Renal cortical epithelial cell (primary cell): ENCODE measurements around the gene RXRA. TPM values are rescaled to one million over a fixed set of nuclear protein-coding genes. Genes with fewer than 3 reads are reported as not detected.

Source experiments
- DNase-seq: peaks from one replicate; pipeline ENCODE4 v3.0.0-alpha.2; 2011; ENCODE audit warnings: low read depth
- total RNA-seq: library from RNA; depleted of rRNA; stranded (reverse); fragments of >200 nt; gene quantifications from 2 replicates; pipeline ENCODE4 v1.2.3, GENCODE V29; 2014

The RXRA gene
- total RNA-seq, 1 donor from 2014 or later: 26.5 TPM

DNA sequence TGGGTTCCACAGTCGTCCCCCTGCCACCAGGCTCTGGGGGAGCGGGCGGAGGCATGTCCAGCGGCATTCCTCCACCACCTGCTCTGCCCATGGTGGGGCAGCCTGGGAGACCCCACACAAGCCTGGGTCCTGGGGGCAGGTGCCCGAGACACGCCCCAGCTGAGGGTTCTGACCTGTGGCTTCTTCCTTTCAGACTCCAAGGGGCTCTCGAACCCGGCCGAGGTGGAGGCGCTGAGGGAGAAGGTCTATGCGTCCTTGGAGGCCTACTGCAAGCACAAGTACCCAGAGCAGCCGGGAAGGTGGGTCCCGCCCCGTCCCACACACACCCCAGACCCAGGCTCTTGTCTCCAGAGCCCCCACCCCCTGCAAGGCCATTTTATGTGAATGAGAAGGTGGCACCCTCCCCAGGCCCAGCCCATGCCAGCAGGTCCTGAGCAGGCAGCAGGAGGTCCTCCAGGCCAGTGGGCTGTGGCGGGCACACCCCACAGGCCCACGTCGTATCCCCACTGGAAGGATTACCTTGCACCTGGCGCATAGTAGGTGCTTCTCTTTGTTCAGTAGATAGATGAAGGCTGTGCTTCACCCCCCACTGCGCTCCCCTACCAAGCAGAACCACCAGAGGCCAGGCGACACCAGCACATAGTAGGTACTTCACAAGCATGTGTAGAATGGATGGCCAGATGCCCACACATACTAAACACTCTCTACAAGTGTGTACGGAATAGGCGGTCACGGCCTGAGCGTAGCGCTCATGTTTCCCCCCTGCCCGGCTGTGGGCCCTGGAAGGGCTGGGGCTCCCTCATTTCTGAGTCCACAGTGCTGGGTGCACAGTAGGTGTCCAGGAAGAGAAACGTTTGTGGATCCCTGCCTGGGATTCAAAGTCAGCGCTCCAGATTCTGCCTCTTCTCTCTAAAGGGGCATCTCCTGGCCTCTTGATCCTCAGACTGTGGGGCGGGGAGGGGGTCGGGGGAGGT is 107.9 kb downstream of the RXRA start:
- no peak for DNase-seq

DNA sequence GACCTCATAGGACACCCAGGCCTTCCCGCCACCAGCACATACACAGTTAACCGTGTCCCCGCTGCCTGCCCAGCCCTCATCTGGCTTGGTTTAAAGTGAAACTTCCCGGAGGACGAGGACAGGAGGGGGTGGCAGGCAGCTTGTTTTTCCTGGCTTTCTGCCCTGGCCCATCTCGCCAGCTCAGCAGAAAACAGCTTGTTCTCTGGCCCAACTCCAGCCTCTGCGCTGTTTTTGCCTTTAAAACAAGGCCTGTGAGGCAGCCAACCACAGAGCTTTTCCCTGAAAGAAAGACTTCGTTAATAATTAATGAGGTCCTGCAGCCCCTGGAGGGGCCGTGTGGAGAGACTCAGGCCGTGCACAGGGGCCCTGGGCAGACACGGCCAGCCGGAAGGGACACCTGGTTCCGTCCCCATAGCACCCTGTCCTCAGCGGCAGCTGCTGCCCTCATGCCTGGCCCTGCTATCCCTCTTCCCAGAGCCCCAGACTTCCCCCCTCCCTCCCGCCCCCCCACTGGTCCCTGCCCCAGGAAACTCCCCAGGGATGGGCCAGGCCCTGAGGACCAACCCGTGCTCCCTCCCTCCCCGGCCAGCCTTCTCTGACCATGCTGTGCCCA is 108.7 kb downstream of the RXRA start:
- DNase-seq: peak; percentile 98

DNA sequence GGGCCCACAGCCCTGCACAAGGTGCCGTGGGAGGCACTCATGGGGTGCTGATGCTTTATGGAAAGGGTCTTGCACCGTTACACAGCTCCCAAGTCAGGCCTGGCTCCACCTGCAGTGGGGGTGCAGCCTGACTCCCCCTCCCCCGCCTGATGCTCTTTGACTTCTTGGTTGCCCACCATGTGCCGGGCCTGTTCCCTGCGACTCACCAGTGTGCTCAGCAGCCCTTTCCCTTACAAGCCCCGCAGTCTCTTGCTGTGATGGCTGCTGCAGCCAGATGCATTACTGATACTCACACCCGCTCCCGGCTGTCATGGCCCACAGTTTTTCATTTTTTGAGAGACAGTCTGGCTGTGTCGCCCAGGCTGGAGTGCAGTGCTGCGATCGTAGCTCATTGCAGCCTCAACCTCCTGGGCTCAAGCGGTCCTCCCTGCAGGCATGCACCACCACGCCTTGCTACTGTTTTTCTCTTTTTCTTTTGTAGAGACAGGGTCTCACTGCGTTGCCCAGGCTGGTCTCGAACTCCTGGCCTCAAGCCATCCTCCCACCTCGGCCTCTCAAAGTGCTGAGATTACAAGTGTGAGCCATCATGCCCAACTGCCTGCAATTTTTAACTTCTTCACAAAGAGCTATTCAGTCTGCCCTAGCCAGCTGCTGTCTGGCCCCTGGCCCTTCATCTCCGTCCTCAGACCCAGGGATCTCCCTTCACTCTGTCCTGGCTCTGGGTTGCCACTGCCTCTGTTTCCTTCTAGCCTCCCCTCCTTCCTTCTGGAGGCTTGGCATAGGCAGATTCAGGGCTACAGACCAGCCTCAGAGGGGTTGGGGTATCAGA is 109.5 kb downstream of the RXRA start:
- no peak for DNase-seq

DNA sequence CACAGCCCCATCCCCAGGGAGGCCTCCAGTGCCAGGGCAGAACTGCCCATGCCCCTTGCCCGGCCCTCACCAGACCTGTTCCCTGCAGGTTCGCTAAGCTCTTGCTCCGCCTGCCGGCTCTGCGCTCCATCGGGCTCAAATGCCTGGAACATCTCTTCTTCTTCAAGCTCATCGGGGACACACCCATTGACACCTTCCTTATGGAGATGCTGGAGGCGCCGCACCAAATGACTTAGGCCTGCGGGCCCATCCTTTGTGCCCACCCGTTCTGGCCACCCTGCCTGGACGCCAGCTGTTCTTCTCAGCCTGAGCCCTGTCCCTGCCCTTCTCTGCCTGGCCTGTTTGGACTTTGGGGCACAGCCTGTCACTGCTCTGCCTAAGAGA is 110.1 kb downstream of the RXRA start:
- DNase-seq: no peak

DNA sequence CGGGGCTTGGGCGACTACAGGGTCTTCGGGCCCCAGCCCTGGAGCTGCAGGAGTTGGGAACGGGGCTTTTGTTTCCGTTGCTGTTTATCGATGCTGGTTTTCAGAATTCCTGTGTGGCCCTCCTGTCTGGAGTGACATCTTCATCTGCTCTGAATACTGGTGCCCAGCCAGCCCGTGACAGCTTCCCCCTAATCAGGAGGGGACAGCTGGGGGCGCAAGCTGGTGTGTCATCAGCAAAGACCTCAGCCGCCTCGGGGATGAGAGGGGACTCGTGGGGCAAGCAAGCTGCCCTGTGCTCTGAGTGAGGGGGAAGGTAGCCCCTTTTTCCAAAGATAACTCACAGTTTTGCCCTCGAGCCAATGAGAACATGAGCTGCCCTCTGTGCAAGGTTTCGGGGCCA is 110.7 kb downstream of the RXRA start:
- no peak for DNase-seq

DNA sequence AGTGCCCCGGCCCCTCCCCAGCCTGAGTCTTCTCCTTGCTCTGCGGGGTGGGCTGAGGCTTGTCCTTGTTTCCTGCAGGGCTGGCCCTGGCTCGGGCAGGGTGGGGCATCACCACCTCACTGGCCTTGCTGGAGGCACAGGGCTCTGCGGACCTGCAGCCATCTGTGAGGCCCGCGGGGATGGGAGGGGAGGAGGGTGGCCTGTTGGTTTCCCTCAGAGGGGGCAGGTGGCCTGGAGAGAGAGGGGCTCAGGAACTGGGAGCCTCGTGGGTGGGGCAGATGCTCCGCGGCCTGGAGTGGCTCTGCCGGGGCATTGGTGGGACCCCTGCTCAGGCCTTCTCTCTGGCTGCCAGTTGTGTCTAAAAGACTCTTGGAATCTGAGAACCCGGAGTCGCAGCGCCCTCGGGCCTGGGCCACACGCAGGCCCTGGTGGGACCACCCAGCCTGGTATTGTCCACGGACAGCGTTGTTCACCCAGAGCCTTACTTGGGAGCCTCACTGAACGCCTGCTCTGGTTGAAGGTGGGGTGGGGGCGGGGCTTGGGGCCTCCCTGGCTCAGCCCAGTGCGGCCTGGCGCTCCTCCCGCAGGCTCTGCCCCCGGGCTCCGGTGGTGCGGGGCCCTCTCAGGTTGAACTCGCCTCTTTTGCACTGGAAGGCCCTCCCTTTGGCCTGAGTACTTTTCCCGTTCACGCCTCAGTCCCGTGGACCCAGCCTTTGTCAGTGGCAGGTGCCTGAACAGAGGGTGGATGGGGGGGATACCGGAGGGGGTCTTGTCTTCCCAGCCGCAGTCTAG is 111.3 kb downstream of the RXRA start:
- no peak for DNase-seq

DNA sequence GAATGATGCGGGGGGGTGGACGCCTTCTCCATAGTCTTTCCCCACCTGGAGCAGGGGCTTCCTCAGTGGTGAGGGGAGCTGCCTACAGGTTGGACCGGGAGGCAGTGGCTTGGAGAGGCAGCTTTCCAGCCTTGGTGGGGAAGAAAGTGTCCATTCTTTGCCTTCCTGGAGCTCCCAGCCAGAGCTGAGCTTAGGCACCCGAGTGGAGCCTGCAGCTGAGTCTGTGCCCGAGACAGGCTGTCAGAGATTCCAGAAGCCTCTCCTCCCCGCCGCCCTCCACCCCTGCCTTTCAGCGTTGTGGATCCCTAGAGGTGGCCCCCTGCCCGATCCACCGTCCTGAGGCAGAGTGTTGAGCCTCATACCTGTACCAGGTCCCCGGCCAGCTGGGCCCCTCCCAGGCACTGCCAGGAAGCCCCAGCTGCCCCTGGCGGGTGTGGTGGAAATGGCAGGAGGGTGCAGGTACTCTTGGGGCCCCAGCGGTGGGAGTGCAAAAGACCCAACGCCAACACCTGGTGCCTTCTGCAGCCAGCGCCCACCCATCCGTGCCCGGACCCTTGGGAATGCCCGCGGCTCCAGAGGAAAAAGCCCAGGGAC is 112.0 kb downstream of the RXRA start:
- no peak for DNase-seq

DNA sequence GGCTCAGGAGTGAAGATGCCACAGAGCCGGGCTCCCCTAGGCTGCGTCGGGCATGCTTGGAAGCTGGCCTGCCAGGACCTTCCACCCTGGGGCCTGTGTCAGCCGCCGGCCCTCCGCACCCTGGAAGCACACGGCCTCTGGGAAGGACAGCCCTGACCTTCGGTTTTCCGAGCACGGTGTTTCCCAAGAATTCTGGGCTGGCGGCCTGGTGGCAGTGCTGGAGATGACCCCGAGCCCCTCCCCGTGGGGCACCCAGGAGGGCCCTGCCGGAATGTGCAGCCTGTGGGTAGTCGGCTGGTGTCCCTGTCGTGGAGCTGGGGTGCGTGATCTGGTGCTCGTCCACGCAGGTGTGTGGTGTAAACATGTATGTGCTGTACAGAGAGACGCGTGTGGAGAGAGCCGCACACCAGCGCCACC is 113.1 kb downstream of the RXRA start:
- no peak for DNase-seq

DNA sequence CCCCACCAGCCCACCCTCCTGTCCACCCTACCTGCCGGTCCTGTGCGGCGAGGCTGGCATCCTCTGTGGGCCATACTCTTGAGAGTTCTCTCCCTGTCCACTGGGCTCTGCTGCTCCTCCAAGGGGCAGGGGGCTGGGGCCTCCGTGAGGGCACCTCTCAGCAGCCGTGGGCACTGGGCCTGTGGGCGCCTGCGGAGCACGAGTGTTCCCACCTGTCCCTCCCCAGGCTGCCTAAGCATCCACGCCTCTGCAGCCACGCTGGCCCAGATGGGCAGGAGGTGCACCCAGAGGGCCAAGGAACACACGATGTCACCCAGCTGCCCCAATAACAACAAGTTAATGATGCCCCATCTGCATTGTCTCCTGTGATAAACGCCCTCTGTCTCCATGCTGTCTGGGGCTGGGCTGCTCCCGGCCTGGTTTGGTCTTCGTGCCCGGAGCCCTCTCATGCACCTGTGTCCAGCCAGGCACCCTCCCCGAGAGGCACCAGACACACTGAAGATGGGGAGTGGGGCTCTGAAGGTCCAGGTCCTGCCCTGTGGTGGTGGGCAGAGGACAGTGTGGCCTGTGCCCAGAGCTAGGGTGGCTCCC is 114.5 kb downstream of the RXRA start:
- no peak for DNase-seq

DNA sequence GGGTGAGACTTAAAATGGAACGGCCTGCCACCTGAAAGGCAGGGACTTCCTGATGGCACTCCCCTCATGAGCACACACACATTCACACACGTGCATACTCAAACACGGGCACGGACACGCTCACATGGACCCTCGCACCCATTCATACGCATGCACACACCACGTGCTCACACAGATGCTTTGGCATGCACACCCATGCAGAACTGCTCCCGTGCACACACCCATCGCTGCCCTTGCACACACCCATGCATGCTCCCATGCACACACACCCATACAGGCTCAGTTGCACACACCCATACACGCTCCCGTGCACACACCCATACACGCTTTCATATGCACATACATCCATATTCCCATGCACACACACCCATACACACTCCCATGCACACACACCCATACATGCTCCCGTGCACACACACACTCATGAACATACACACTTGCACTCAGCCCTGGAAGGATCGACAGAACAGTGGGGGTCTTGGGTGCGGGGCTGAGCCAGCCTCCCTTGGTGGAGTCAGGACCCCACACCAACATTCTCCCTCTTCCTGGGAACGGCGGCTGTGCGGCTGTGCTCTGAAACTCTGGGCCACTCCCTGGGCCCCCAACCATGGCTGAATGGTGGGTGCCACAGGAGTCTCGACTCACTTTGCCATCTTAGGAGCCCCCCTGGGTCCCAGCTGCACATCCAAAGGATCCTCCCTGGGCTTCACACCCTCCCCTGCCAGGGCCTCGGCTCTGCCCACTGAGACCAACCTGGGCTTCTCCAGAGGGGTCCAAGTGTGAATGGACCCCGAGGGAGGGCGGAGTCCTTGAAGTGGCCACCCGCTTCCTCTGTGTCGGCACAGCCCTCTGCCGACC is 115.2 kb downstream of the RXRA start:
- DNase-seq: no peak

DNA sequence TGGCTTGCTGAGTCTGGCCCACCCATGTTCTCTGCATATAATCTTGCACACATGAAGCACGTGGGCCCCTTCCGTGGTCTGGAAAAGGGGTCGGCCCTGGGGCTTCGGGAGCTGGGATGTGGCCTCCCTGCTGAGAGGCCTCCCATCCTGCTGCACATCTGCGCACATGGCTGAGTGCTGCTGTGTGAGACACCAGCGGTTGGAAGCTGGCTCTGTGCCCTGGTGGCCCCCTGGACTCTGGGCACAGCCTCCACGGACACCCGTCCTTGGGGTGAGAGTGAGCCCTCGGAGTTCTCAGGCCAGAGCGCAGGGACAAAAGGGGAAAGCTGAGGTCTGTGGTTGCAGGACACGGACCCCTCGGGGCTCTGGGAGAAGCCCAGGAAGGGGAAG is 115.8 kb downstream of the RXRA start:
- DNase-seq: peak; percentile 4

DNA sequence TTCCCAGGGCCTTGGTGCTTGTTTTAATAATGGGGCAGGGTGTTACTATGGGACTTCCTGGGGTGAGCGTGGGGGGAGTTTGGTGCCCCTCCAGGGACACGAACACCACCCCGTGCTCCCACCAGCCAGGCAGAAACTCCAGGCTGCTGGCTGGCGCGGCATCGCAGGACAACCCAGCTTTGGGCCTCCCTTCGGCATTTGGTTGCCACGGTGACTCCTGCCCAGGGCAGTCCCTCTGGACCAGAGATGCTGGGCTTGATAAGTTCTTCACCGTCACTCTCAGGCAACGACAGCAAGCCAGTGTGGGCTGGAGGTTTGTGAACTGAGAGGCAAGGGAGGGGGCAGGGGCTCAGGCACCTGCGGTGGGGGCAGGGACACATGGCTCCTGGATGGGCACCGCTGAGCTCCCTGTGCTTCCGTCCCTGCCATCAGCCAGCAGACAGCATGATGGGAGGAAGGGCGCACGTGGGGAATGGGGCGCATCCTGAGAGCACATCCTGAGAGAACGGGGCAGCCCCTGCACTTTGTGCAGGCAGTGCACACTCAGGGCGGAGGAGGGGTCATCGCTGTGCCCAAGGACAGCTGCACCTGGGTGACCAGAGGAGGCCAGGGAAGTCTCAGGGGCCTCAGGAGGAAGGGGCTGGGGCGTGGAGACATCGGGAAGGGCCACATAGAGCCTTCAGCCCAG is 116.4 kb downstream of the RXRA start:
- DNase-seq: no peak

DNA sequence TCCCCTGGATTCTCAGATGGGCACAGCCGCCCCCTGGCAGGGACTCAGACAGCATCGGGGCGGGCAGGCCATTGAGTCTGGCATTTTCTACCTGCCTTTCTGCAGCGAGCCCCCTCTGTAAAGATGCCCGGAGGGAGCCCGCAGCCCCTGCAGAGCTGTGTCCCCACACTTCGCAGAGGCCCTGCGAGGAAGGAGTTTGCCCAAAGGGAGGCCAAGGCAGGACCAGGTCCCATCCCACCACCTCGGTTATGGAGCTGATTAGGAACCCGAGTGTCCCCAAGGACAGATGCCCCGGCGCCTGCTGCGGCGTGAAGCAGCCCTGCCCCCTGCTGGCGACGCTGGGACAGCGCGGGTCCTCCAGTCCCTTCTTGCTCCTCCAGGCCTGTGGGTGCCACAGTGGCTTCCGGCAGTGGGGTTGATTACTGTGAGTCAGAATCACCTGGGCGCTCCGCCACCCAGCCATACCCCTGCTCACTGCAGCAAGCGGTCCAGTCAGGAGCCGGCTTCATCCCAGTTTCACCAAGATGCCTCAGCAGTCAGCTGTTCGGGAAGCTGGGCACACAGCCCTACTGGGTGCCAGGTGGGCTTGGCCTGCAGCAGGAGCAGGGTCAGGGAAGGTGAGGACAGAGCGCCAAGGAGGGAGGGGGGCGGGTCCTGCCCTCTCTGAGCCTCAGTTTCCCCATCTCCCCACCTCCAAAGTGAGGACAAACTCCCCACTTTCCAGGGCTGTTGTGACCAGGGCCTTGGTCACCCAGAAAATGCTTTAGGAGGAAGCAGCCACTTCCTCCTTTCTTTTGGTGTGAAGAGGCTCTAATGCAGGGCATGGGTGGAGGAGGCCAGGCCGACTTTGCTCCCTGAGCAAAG is 117.2 kb downstream of the RXRA start:
- peak; percentile 92 for DNase-seq

DNA sequence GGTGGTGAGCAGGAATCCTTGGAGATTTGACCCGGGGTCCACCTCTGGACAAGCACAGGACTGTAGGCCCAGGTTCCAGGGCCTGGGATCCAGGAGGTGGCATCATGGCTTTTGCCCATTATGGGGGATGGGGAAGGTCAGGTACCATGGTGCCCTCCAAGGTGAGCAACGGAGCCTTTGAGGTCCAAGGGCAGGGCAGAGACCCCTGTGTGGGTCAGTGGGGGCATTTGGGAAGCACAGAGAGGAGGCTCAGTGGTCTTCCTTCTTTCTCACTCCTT is 117.7 kb downstream of the RXRA start:
- no peak for DNase-seq

DNA sequence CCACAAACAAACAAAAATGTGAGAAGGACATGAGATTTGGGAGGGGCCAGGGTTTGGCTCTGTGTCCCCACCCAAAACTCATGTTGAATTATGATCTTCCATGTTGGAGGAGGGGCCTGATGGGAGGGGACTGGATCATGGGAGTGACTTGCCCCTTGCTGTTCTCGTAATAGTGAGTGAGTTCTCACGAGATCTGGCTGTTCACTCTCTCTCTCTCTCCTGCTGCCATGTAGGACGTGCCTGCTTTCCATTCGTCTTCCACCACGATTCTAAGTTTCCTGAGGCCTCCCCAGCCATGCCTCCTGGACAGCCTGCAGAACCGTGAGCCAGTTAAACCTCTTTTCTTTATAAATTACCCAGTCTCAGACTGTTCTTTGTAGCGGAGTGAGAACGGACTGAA is 118.7 kb downstream of the RXRA start:
- no peak for DNase-seq

DNA sequence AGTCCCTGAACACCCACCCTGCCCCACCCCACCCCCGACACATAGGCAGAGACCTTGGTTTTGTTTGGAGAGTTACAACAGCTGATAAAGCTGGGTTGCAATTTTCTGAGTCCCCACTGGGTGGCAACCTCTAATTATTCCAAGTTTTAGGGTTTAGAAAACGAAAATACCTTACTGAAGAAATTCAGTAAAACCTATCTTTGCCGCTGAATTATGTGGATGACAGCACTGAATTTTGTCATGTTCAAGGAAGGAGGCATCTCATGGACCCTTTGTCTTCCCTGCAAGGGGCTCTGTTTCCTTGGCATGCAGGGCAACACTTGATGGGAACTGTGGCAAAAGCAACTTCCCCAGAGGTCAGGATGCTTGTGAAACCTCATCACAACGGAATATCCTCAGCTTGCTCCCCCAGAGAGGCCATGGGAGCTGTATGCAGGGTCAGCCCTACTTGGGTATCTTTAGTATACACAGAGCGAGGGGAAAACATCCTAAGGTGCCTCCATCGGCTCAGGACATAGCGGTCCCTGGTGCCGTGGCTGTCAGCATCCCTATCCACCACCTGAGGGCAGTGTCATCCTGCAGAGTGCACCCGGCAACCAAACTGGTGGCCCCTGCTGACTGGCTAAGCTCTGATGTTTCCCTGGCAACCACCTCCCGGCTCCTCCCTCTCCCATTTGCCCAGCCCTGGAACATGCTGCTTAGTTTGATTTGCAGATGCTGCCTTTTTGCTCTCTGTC is 123.1 kb downstream of the RXRA start:
- DNase-seq: peak; percentile 77

DNA sequence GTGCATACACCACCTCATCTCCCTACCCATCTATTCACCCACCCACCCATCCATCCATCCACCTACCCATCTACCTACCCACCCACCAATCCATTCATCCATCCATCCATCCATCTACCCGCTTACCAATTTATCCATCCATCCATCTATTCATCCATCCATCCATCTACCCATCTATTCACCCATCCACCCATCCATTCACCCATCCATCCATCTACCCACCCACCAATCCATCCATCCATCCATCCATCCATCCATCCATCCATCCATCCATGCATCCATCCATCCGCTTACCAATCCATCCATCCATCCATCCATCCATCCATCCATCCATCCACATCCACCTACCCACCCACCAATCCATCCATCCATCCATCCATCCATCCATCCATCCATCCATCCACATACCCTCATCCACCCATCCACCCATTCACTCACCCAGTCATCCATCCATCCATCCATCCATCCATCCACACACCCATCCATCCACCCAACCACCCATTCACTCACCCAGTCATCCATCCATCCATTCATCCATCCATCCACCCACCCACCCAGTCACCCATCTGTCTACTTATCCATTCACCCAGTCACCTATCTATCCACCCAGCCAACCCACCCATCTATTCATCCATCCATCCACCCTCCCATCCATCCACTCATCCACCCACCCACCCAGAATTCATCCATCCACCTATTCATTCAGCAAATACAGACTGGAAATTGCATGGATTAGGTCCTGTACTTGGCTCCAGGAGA is 125.6 kb downstream of the RXRA start:
- no peak for DNase-seq
